ENCODE results near the gene CUL2.
A peak's percentile ranks its signal among the peaks of the same experiment; 100 is the strongest.
"Not testable (repeated sequence)": the region's sequence is repeated elsewhere in the genome, so short reads cannot be mapped to it uniquely, and the experiment has no call there.

CUL2 gene

GRCh38 chr10:35090162-35090954 is at the start of gene CUL2:
Gene CUL2, minus strand, starts transcription at chr10:35090341. Its CDS starts 19,024 bp downstream, at chr10:35071317.
- DNase-seq (ENCODE audit: low spot score) = peak; percentile 96

GRCh38 chr10:35136263-35136815 is 46.2 kb upstream of the CUL2 start:
- no peak for DNase-seq (ENCODE audit: low spot score)

- no peak for DNase-seq (ENCODE audit: low spot score)
These were observed 45.7 kb upstream of the CUL2 start for GRCh38 chr10:35135861-35136260.

- DNase-seq (ENCODE audit: low spot score) = no peak
These were observed 43.4 kb upstream of the CUL2 start for GRCh38 chr10:35133586-35133985.

- DNase-seq (ENCODE audit: low spot score) = no peak
These were observed 42.6 kb upstream of the CUL2 start for GRCh38 chr10:35132727-35133126.

- no peak for DNase-seq (ENCODE audit: low spot score)
These were observed 40.5 kb upstream of the CUL2 start for GRCh38 chr10:35130663-35131062.

GRCh38 chr10:35129185-35129674 is 39.1 kb upstream of the CUL2 start:
- no peak for DNase-seq (ENCODE audit: low spot score)

GRCh38 chr10:35127289-35127891 is 37.2 kb upstream of the CUL2 start:
- DNase-seq (ENCODE audit: low spot score) = no peak

GRCh38 chr10:35126530-35127288 is 36.6 kb upstream of the CUL2 start, which contains the start of gene CREM:
Gene CREM, plus strand, starts transcription at chr10:35126846. Its CDS starts 10,990 bp downstream, at chr10:35137836.
- peak; percentile 99 for DNase-seq (ENCODE audit: low spot score)

GRCh38 chr10:35126062-35126529 is 36.0 kb upstream of the CUL2 start:
- no peak for DNase-seq (ENCODE audit: low spot score)

GRCh38 chr10:35124540-35124939 is 34.4 kb upstream of the CUL2 start:
- DNase-seq (ENCODE audit: low spot score) = no peak

- DNase-seq (ENCODE audit: low spot score) = no peak
These were observed 29.2 kb upstream of the CUL2 start for GRCh38 chr10:35119378-35119777.

- no peak for DNase-seq (ENCODE audit: low spot score)
These were observed 22.4 kb upstream of the CUL2 start for GRCh38 chr10:35112571-35112970.

GRCh38 chr10:35103882-35104281 is 13.7 kb upstream of the CUL2 start:
- DNase-seq (ENCODE audit: low spot score) = no peak

GRCh38 chr10:35097510-35097909 is 7.4 kb upstream of the CUL2 start:
- no peak for DNase-seq (ENCODE audit: low spot score)

- no peak for DNase-seq (ENCODE audit: low spot score)
These were observed 6.2 kb upstream of the CUL2 start for GRCh38 chr10:35096312-35096711.

GRCh38 chr10:35092851-35093250 is 2.7 kb upstream of the CUL2 start:
- no peak for DNase-seq (ENCODE audit: low spot score)

GRCh38 chr10:35091994-35092790 is 2.1 kb upstream of the CUL2 start:
- DNase-seq (ENCODE audit: low spot score) = no peak

- DNase-seq (ENCODE audit: low spot score) = no peak
These were observed 455 bp downstream of the CUL2 start for GRCh38 chr10:35089611-35090161.

- no peak for DNase-seq (ENCODE audit: low spot score)
These were observed 6.9 kb downstream of the CUL2 start for GRCh38 chr10:35083242-35083641.

- DNase-seq (ENCODE audit: low spot score) = not testable (repeated sequence)
These were observed 9.9 kb downstream of the CUL2 start for GRCh38 chr10:35080261-35080660.
